CD14-positive monocyte (primary cell): ENCODE measurements around the gene MCCC1. TPM values are rescaled to one million over a fixed set of nuclear protein-coding genes. Genes with fewer than 3 reads are reported as not detected.

Experiments used
- DNase-seq, 3 donors: peaks; one replicate each; pipeline ENCODE4 v3.0.0-alpha.2; 2011 to 2022
- H2AFZ ChIP-seq: 2 replicates; pipeline ENCODE4 v1.6.0; 2012; ENCODE audit warnings: mild to moderate bottlenecking, low read depth, low read length, inconsistent platforms; ENCODE audit not compliant: insufficient read depth, poor library complexity, severe bottlenecking
- H3K27ac ChIP-seq, 2 donors: 1 replicate in 1 of 2; 2 replicates in 1 of 2; pipeline ENCODE4 v1.5.1; 2012 to 2013; ENCODE audit warnings: low read length in 2 of 2, control low read depth in 1 of 2, inconsistent platforms in 1 of 2, low read depth in 1 of 2, mild to moderate bottlenecking in 1 of 2
- H3K27me3 ChIP-seq, 2 donors: one replicate each; pipeline versions ENCODE4 v1.6.0 to v1.6.1; 2011 to 2013; ENCODE audit warnings: low read length in 2 of 2; ENCODE audit not compliant: control insufficient read depth in 2 of 2, insufficient read depth in 2 of 2
- H3K36me3 ChIP-seq, 2 donors: replicated peaks in 1 of 2; 1 replicate in 1 of 2; 2 replicates in 1 of 2; pipeline versions ENCODE4 v1.5.1 to v1.6.1; 2012 to 2013; ENCODE audit warnings: low read length in 2 of 2, control low read depth in 1 of 2, inconsistent platforms in 1 of 2, mild to moderate bottlenecking in 1 of 2; ENCODE audit not compliant: insufficient read depth in 2 of 2, control insufficient read depth in 1 of 2
- H3K4me1 ChIP-seq, 2 donors: 1 replicate in 1 of 2; 2 replicates in 1 of 2; pipeline versions ENCODE4 v1.5.1 to v1.6.1; 2012 to 2013; ENCODE audit warnings: low read length in 2 of 2, control low read depth in 1 of 2, inconsistent platforms in 1 of 2, mild to moderate bottlenecking in 1 of 2, moderate library complexity in 1 of 2; ENCODE audit not compliant: insufficient read depth in 2 of 2, control insufficient read depth in 1 of 2
- H3K4me2 ChIP-seq: replicated peaks from 2 replicates; pipeline ENCODE3; 2012; ENCODE audit warnings: low read length, moderate library complexity, mild to moderate bottlenecking; ENCODE audit not compliant: poor library complexity, severe bottlenecking; ENCODE audit errors: extremely low read depth
- H3K4me3 ChIP-seq, 3 experiments: fragments of 200-600 bp in 1 of 3; sonication (generic) in 1 of 3; replicated peaks in 1 of 3; 1 replicate in 2 of 3; 2 replicates in 1 of 3; pipeline ENCODE4 v1.5.1; 2011 to 2013; ENCODE audit warnings: low read length in 3 of 3, mild to moderate bottlenecking in 3 of 3, control low read depth in 2 of 3, low read depth in 2 of 3, inconsistent platforms in 1 of 3, moderate library complexity in 1 of 3
- H3K79me2 ChIP-seq: 2 replicates; pipeline ENCODE4 v1.6.0; 2012; ENCODE audit warnings: mild to moderate bottlenecking, control low read depth, inconsistent platforms, low read length, moderate library complexity; ENCODE audit not compliant: insufficient read depth
- H3K9ac ChIP-seq: 2 replicates; pipeline ENCODE4 v1.6.0; 2017; ENCODE audit warnings: low read length, mild to moderate bottlenecking; ENCODE audit not compliant: insufficient read depth, poor library complexity, severe bottlenecking
- H3K9me3 ChIP-seq, 2 donors: replicated peaks in 1 of 2; 1 replicate in 1 of 2; 2 replicates in 1 of 2; pipeline versions ENCODE4 v1.5.1 to v1.6.1; 2012 to 2013; ENCODE audit warnings: low read length in 2 of 2, control low read depth in 1 of 2; ENCODE audit not compliant: control insufficient read depth in 1 of 2, insufficient read depth in 1 of 2
- H4K20me1 ChIP-seq: 2 replicates; pipeline ENCODE4 v1.6.0; 2012; ENCODE audit warnings: mild to moderate bottlenecking, low read length, control low read depth, moderate library complexity; ENCODE audit not compliant: insufficient read depth
- H3K27ac Mint-ChIP-seq, 7 donors: one replicate each; pipeline ENCODE4 v1.8.0; 2020; ENCODE audit warnings: mild to moderate bottlenecking in 7 of 7, mixed read lengths in 7 of 7, moderate library complexity in 6 of 7, inconsistent platforms in 2 of 7
- H3K27me3 Mint-ChIP-seq, 3 donors: one replicate each; pipeline ENCODE4 v1.8.0; 2021 to 2022; ENCODE audit warnings: low read depth in 3 of 3, mild to moderate bottlenecking in 3 of 3, mixed read lengths in 3 of 3, moderate library complexity in 3 of 3, inconsistent platforms in 1 of 3
- H3K36me3 Mint-ChIP-seq, 2 donors: one replicate each; pipeline ENCODE4 v1.8.0; 2020; ENCODE audit warnings: mixed read lengths in 2 of 2, inconsistent platforms in 1 of 2, mild to moderate bottlenecking in 1 of 2
- H3K4me1 Mint-ChIP-seq: one replicate; pipeline ENCODE4 v1.8.0; 2020; ENCODE audit warnings: mild to moderate bottlenecking, mixed read lengths
- H3K4me3 Mint-ChIP-seq, 2 donors: one replicate each; pipeline ENCODE4 v1.8.0; 2020; ENCODE audit warnings: mild to moderate bottlenecking in 2 of 2, mixed read lengths in 2 of 2, moderate library complexity in 1 of 2
- H3K9me3 Mint-ChIP-seq, 7 donors: one replicate each; pipeline ENCODE4 v1.8.0; 2020 to 2022; ENCODE audit warnings: mixed read lengths in 7 of 7, mild to moderate bottlenecking in 6 of 7, moderate library complexity in 6 of 7, inconsistent platforms in 2 of 7
- WGBS: methylation state at CpG from one replicate; pipeline ENCODE4 v1.1.5; 2013; ENCODE audit warnings: missing lambda C conversion rate; ENCODE audit not compliant: insufficient coverage; 5-methylcytosine and 5-hydroxymethylcytosine counted together
- intact Hi-C, 2 donors: fragments of 100-400 bp; cut with micrococcal nuclease; formaldehyde crosslinking; loops; one replicate each; pipeline versions ENCODE4 v1.15.0 to v1.15.1; 2023
- polyA plus RNA-seq, 3 donors: library from polyadenylated mRNA; depleted of rRNA in 1 of 3; unstranded in 2 of 3; stranded (reverse) in 1 of 3; fragments of 300-500 nt in 2 of 3; fragments of >200 nt in 1 of 3; fragmentation: Illumina TruSeq in 2 of 3; gene quantifications; 1 replicate in 2 of 3; 2 replicates in 1 of 3; pipeline ENCODE4 v1.2.3, GENCODE V29; 2012 to 2021
- TF ChIP-seq, protein P1 (sequence below): fragments of 200-600 bp; IDR thresholded peaks from one replicate; pipeline ENCODE4 v1.8.0; 2022; ENCODE audit warnings: antibody characterized with exemption, mild to moderate bottlenecking

Gene MCCC1
- polyA plus RNA-seq, 3 donors: 13.9 to 18.4 (median 16.0) TPM

GRCh38 chr3:183098536-183099025, 715 bp downstream of the MCCC1 start:
- intact Hi-C loops: no loop called here
- Mint-ChIP-seq H3K27me3 (peaks cover 2% of the 10 kb centered on the region in 3 donors), H3K4me3 (peak overlapping the region; percentile 93 to 98), H3K27ac (peak overlapping the region; percentile 87 to 98 (median 94)), H3K36me3 (peaks cover 5 to 10% of the 10 kb centered on the region in 2 donors), H3K9me3 (peaks cover 0 to 3% (median 0%) of the 10 kb centered on the region in 7 donors), H3K4me1 (peaks cover 28% of the 10 kb centered on the region)
- H3K4me1 ChIP-seq: peaks cover 13 to 22% of the 10 kb centered on the region in 2 donors
- peak overlapping the region; percentile 97 for H2AFZ ChIP-seq
- H3K4me2 ChIP-seq: peak overlapping the region; percentile 97
- DNase-seq: peak in 1 of 3 donors; percentile 42
- no peaks in the 10 kb centered on the region for H3K27me3 ChIP-seq
- H3K4me3 ChIP-seq: peak overlapping the region; percentile 66 to 95 (median 73)
- H3K36me3 ChIP-seq: peaks cover 0 to 2% of the 10 kb centered on the region in 2 donors
- TF ChIP-seq, protein P1, sequence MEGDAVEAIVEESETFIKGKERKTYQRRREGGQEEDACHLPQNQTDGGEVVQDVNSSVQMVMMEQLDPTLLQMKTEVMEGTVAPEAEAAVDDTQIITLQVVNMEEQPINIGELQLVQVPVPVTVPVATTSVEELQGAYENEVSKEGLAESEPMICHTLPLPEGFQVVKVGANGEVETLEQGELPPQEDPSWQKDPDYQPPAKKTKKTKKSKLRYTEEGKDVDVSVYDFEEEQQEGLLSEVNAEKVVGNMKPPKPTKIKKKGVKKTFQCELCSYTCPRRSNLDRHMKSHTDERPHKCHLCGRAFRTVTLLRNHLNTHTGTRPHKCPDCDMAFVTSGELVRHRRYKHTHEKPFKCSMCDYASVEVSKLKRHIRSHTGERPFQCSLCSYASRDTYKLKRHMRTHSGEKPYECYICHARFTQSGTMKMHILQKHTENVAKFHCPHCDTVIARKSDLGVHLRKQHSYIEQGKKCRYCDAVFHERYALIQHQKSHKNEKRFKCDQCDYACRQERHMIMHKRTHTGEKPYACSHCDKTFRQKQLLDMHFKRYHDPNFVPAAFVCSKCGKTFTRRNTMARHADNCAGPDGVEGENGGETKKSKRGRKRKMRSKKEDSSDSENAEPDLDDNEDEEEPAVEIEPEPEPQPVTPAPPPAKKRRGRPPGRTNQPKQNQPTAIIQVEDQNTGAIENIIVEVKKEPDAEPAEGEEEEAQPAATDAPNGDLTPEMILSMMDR: no peak
- H3K27ac ChIP-seq: peak overlapping the region; percentile 62 to 89
- H3K79me2 ChIP-seq: peaks cover 35% of the 10 kb centered on the region
- H4K20me1 ChIP-seq: no peaks in the 10 kb centered on the region
- no peaks in the 10 kb centered on the region for H3K9me3 ChIP-seq
- 20% methylated on average over 7 of the region's 8 CpGs for WGBS
- peak overlapping the region; percentile 87 for H3K9ac ChIP-seq

- 100% methylated on average over 2 of the region's 4 CpGs for WGBS
- Histone ChIP-seq H2AFZ (no peak overlapping the region), H3K79me2 (peaks cover 35% of the 10 kb centered on the region), H3K27me3 (no peaks in the 10 kb centered on the region), H3K27ac (no peak overlapping the region), H4K20me1 (no peaks in the 10 kb centered on the region), H3K4me1 (peaks cover 12 to 15% of the 10 kb centered on the region in 2 donors), H3K36me3 (peaks cover 19 to 38% of the 10 kb centered on the region in 2 donors), H3K4me3 (no peak overlapping the region), H3K9ac (no peak overlapping the region), H3K9me3 (no peaks in the 10 kb centered on the region), H3K4me2 (no peak overlapping the region)
- no peak overlapping the region for H3K4me3 Mint-ChIP-seq
- H3K27me3 Mint-ChIP-seq: peaks cover 0 to 4% (median 0%) of the 10 kb centered on the region in 3 donors
- TF ChIP-seq, protein P1: no peak
- peaks cover 21% of the 10 kb centered on the region for H3K4me1 Mint-ChIP-seq
- H3K9me3 Mint-ChIP-seq: peaks cover 0 to 3% (median 0%) of the 10 kb centered on the region in 7 donors
- DNase-seq: no peak
- intact Hi-C loops: no loop called here
- no peak overlapping the region for H3K27ac Mint-ChIP-seq
- peaks cover 35 to 47% of the 10 kb centered on the region in 2 donors for H3K36me3 Mint-ChIP-seq
Observed at GRCh38 chr3:183094711-183095110, 4.6 kb downstream of the MCCC1 start.
